NCI-H526 treated with DMSO at 0.1 percent for 48 hours (cell line): ENCODE results near the gene CNPY1.

Experiments
- DNase-seq: peaks from one replicate; lab custom pipeline; 2025; lab: John Stamatoyannopoulos, UW

The CNPY1 gene

GRCh38 chr7:155489862-155490696 lies 56.3 kb downstream of the CNPY1 start:
- DNase-seq = peak; percentile 29

- no peak for DNase-seq
These were observed 57.1 kb downstream of the CNPY1 start for GRCh38 chr7:155489158-155489840.

- no peak for DNase-seq
These were observed 57.8 kb downstream of the CNPY1 start for GRCh38 chr7:155488483-155489127.

- no peak for DNase-seq
These were observed 58.6 kb downstream of the CNPY1 start for GRCh38 chr7:155487509-155488482.

- no peak for DNase-seq
These were observed 59.4 kb downstream of the CNPY1 start for GRCh38 chr7:155486783-155487508.

GRCh38 chr7:155484483-155485399 lies 61.6 kb downstream of the CNPY1 start:
- DNase-seq = peak; percentile 33

GRCh38 chr7:155483868-155484325 lies 62.5 kb downstream of the CNPY1 start:
- no peak for DNase-seq

- DNase-seq = no peak
These were observed 63.1 kb downstream of the CNPY1 start for GRCh38 chr7:155483245-155483644.

- no peak for DNase-seq
These were observed 63.7 kb downstream of the CNPY1 start for GRCh38 chr7:155482511-155483183.

- no peak for DNase-seq
These were observed 64.6 kb downstream of the CNPY1 start for GRCh38 chr7:155481764-155482163.

- DNase-seq = no peak
These were observed 68.9 kb downstream of the CNPY1 start for GRCh38 chr7:155477476-155477875.

- DNase-seq = no peak
These were observed 74.6 kb downstream of the CNPY1 start for GRCh38 chr7:155471718-155472117.

- no peak for DNase-seq
These were observed 75.4 kb downstream of the CNPY1 start for GRCh38 chr7:155470686-155471638.

- DNase-seq = no peak
These were observed 76.2 kb downstream of the CNPY1 start for GRCh38 chr7:155470186-155470487.

- no peak for DNase-seq
These were observed 76.8 kb downstream of the CNPY1 start for GRCh38 chr7:155469311-155470185.

- DNase-seq = no peak
These were observed 77.6 kb downstream of the CNPY1 start for GRCh38 chr7:155468785-155469148.
